ENCODE results near the gene GPER1. TPM values are rescaled to one million over a fixed set of nuclear protein-coding genes. Genes with fewer than 3 reads are reported as not detected.

Gene GPER1
- total and polyA plus RNA-seq, 2 experiments from 2014 or later, result 0.89 TPM; not detected in 1

DNA sequence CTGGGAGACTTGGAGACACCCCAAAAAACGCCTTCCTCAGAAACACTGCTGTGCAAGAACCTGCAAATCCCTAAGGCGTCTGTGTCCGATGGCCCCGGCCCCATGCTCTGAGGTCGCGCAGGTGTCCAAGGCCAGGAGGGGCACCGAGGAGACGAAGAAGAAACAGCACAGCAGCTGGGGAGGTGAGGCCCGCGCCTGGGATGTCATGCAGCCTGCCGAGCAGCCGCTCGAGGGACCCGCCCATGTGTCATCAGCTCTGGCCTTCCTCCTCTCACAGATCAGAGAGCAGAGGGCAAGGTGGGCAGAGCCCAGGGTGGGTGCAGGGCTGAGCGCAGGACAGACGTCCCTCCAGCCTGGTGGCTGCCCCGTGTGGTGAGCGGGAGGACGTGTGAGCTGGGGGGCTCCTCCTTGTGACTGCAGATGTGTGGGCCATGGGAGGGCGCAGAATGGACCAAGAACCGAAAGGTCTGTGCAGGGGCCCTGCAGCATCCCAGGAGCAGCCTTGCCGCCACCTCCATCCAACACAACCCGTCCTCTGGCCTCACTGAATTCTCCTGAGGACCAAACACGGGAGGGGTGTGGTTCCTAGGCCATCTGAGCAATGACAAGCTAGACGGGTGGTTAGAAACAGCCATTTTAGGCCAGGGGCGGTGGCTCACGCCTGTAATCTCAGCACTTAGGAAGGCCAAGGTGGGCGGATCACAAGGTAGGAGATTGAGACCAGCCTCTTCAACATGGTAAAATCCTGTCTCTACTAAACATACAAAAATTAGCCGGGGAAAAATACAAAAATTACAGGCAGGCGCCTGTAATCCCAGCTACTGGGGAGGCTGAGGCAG lies 13.1 kb upstream of the GPER1 start:
- Histone ChIP-seq H4K20me1 (replicated peaks; ENCODE audit: insufficient read depth) (no peaks in the 10 kb centered on the region; the same call in 1 of the 2 replicates), H3K27ac (ENCODE audit: low read depth) (no peak overlapping the region), H3K27me3 (ENCODE audit: insufficient read depth) (no peaks in the 10 kb centered on the region), H3K9me2 (ENCODE audit: insufficient read depth) (no peaks in the 10 kb centered on the region), H2AFZ (no peak overlapping the region), H3F3A (replicated peaks; ENCODE audit: low read depth) (peaks cover 8% of the 10 kb centered on the region), H3K4me3 (no peak overlapping the region), H3K79me2 (replicated peaks; ENCODE audit: insufficient read depth) (peaks cover 15% of the 10 kb centered on the region; the same call in 1 of the 2 replicates), H3K36me3 (ENCODE audit: insufficient read depth) (no peaks in the 10 kb centered on the region), H3K4me1 (ENCODE audit: insufficient read depth) (no peaks in the 10 kb centered on the region), H3K4me2 (no peak overlapping the region)
- Mint-ChIP-seq H3K4me3 (no peak overlapping the region), H3K27me3 (ENCODE audit: insufficient read depth, low read depth, poor library complexity) (peaks cover 13% of the 10 kb centered on the region), H3K36me3 (ENCODE audit: low read depth) (peaks cover 12% of the 10 kb centered on the region), H3K9me3 (peaks cover 13% of the 10 kb centered on the region), H3K27ac (no peak overlapping the region; the same call in 1 of the 2 replicates), H3K4me1 (peaks cover 5% of the 10 kb centered on the region)
- TF ChIP-seq, protein P1, sequence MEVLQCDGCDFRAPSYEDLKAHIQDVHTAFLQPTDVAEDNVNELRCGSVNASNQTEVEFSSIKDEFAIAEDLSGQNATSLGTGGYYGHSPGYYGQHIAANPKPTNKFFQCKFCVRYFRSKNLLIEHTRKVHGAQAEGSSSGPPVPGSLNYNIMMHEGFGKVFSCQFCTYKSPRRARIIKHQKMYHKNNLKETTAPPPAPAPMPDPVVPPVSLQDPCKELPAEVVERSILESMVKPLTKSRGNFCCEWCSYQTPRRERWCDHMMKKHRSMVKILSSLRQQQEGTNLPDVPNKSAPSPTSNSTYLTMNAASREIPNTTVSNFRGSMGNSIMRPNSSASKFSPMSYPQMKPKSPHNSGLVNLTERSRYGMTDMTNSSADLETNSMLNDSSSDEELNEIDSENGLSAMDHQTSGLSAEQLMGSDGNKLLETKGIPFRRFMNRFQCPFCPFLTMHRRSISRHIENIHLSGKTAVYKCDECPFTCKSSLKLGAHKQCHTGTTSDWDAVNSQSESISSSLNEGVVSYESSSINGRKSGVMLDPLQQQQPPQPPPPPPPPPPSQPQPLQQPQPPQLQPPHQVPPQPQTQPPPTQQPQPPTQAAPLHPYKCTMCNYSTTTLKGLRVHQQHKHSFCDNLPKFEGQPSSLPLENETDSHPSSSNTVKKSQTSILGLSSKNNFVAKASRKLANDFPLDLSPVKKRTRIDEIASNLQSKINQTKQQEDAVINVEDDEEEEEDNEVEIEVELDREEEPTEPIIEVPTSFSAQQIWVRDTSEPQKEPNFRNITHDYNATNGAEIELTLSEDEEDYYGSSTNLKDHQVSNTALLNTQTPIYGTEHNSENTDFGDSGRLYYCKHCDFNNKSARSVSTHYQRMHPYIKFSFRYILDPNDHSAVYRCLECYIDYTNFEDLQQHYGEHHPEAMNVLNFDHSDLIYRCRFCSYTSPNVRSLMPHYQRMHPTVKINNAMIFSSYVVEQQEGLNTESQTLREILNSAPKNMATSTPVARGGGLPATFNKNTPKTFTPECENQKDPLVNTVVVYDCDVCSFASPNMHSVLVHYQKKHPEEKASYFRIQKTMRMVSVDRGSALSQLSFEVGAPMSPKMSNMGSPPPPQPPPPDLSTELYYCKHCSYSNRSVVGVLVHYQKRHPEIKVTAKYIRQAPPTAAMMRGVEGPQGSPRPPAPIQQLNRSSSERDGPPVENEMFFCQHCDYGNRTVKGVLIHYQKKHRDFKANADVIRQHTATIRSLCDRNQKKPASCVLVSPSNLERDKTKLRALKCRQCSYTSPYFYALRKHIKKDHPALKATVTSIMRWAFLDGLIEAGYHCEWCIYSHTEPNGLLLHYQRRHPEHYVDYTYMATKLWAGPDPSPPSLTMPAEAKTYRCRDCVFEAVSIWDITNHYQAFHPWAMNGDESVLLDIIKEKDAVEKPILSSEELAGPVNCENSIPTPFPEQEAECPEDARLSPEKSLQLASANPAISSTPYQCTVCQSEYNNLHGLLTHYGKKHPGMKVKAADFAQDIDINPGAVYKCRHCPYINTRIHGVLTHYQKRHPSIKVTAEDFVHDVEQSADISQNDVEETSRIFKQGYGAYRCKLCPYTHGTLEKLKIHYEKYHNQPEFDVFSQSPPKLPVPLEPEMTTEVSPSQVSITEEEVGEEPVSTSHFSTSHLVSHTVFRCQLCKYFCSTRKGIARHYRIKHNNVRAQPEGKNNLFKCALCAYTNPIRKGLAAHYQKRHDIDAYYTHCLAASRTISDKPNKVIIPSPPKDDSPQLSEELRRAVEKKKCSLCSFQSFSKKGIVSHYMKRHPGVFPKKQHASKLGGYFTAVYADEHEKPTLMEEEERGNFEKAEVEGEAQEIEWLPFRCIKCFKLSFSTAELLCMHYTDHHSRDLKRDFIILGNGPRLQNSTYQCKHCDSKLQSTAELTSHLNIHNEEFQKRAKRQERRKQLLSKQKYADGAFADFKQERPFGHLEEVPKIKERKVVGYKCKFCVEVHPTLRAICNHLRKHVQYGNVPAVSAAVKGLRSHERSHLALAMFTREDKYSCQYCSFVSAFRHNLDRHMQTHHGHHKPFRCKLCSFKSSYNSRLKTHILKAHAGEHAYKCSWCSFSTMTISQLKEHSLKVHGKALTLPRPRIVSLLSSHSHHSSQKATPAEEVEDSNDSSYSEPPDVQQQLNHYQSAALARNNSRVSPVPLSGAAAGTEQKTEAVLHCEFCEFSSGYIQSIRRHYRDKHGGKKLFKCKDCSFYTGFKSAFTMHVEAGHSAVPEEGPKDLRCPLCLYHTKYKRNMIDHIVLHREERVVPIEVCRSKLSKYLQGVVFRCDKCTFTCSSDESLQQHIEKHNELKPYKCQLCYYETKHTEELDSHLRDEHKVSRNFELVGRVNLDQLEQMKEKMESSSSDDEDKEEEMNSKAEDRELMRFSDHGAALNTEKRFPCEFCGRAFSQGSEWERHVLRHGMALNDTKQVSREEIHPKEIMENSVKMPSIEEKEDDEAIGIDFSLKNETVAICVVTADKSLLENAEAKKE (CRISPR knock-in tag; IDR thresholded peaks at IDR 0.05), result no peak
- no peak for TF ChIP-seq CREB1 (CRISPR knock-in tag; IDR thresholded peaks at IDR 0.05; ENCODE audit: low read depth)
- TF ChIP-seq ZNF331 (CRISPR knock-in tag; IDR thresholded peaks at IDR 0.05; ENCODE audit: low read depth), result no peak
- no peak for TF ChIP-seq STAT1 (IDR thresholded peaks at IDR 0.05; ENCODE audit: unreplicated experiment)
- TF ChIP-seq POLR2AphosphoS5 (IDR thresholded peaks at IDR 0.05; ENCODE audit: low read depth), result no peak
- TF ChIP-seq JUNB (IDR thresholded peaks at IDR 0.05; ENCODE audit: unreplicated experiment), result no peak
- TF ChIP-seq EZH2phosphoT487 (IDR thresholded peaks at IDR 0.05; ENCODE audit: unreplicated experiment), result no peak
- TF ChIP-seq, protein P2, sequence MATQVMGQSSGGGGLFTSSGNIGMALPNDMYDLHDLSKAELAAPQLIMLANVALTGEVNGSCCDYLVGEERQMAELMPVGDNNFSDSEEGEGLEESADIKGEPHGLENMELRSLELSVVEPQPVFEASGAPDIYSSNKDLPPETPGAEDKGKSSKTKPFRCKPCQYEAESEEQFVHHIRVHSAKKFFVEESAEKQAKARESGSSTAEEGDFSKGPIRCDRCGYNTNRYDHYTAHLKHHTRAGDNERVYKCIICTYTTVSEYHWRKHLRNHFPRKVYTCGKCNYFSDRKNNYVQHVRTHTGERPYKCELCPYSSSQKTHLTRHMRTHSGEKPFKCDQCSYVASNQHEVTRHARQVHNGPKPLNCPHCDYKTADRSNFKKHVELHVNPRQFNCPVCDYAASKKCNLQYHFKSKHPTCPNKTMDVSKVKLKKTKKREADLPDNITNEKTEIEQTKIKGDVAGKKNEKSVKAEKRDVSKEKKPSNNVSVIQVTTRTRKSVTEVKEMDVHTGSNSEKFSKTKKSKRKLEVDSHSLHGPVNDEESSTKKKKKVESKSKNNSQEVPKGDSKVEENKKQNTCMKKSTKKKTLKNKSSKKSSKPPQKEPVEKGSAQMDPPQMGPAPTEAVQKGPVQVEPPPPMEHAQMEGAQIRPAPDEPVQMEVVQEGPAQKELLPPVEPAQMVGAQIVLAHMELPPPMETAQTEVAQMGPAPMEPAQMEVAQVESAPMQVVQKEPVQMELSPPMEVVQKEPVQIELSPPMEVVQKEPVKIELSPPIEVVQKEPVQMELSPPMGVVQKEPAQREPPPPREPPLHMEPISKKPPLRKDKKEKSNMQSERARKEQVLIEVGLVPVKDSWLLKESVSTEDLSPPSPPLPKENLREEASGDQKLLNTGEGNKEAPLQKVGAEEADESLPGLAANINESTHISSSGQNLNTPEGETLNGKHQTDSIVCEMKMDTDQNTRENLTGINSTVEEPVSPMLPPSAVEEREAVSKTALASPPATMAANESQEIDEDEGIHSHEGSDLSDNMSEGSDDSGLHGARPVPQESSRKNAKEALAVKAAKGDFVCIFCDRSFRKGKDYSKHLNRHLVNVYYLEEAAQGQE (IDR thresholded peaks at IDR 0.05; ENCODE audit: unreplicated experiment), result no peak
- peak; percentile 21; the same call in 2 of the 3 replicates for ATAC-seq
- DNase-seq (ENCODE audit: low spot score), result no peak
